GM18867 (cell line): ENCODE results near the gene P4HB.

ENCODE experiments used
- ATAC-seq: cut with Tn5 transposase; IDR thresholded peaks from one replicate; pipeline ENCODE4 v1.9.1; 2021; ENCODE audit warnings: mild to moderate bottlenecking, moderate library complexity; ENCODE audit not compliant: unreplicated experiment

P4HB gene

GRCh38 chr17:81813371-81813684, 47.0 kb downstream of the P4HB start:
- ATAC-seq, result no peak

DNA sequence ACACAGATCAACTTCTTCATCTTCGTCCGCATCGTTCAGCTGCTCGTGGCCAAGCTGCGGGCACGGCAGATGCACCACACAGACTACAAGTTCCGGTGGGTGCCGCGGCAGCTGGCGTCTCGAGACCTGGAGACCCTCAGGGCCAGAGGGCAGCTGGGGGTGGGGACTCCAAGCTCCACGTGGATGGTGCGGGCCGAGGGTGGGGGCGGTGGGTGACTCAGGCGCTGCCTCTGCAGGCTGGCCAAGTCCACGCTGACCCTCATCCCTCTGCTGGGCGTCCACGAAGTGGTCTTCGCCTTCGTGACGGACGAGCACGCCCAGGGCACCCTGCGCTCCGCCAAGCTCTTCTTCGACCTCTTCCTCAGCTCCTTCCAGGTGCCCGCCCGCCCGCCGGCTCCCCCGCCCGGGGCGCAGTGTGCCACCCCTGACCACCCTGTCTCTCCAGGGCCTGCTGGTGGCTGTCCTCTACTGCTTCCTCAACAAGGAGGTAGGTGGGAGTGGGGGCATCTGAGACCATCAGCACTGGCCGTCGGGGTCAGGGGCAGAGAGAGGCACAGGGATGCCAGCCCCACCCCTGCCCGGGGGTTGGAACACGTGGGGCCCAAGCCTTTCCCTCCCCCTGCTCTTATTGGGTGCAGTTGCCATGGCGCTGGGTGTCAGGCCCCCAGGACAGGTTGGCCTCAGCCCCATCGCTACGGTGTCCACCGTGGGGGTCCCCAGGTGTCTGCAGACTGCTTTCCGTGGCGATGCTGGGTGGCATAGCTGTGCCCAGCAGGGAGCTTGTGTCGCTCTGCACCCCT, 47.6 kb downstream of the P4HB start:
- no peak for ATAC-seq

GRCh38 chr17:81811705-81812570, 48.4 kb downstream of the P4HB start:
- no peak for ATAC-seq

DNA sequence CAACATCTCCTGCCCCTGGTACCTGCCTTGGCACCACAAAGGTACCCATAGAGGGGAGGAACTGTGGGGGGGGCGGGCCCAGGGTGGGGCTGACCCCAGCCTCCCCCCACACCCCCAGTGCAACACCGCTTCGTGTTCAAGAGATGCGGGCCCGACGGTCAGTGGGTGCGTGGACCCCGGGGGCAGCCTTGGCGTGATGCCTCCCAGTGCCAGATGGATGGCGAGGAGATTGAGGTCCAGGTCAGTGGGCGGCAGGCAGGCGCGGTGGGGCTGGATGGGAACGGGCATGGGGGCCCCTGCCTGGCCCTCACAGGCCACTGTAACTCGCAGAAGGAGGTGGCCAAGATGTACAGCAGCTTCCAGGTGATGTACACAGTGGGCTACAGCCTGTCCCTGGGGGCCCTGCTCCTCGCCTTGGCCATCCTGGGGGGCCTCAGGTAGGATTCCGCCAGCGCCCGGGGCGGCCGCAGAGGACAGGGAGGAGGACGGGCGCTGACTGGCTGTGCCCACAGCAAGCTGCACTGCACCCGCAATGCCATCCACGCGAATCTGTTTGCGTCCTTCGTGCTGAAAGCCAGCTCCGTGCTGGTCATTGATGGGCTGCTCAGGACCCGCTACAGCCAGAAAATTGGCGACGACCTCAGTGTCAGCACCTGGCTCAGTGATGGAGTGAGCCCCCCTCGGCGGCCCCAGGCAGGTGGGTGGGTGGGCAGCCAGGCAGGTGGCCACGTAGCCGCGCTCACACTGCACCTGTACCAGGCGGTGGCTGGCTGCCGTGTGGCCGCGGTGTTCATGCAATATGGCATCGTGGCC, 49.2 kb downstream of the P4HB start:
- ATAC-seq, result no peak

DNA sequence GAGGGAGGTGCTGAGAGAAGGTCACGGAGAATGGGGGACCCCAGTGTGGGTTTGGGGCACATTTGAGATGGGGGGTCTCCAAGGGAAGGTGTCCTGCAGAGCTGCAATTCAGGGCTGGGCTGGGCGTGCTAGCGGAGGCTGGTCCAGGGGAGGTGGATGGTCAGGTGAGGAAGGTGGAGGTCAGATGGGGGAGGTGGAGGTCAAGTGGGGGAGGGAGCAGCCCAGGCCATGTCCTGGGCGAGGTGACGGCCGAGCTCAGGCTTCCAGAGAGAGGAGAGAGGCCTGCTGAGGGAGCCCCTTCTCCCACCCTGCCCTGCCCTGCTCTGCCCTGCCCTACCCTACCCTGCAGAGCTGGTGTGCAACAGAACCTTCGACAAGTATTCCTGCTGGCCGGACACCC, 49.9 kb downstream of the P4HB start:
- no peak for ATAC-seq

- ATAC-seq, result no peak
These were observed 50.8 kb downstream of the P4HB start for GRCh38 chr17:81809556-81809998.

DNA sequence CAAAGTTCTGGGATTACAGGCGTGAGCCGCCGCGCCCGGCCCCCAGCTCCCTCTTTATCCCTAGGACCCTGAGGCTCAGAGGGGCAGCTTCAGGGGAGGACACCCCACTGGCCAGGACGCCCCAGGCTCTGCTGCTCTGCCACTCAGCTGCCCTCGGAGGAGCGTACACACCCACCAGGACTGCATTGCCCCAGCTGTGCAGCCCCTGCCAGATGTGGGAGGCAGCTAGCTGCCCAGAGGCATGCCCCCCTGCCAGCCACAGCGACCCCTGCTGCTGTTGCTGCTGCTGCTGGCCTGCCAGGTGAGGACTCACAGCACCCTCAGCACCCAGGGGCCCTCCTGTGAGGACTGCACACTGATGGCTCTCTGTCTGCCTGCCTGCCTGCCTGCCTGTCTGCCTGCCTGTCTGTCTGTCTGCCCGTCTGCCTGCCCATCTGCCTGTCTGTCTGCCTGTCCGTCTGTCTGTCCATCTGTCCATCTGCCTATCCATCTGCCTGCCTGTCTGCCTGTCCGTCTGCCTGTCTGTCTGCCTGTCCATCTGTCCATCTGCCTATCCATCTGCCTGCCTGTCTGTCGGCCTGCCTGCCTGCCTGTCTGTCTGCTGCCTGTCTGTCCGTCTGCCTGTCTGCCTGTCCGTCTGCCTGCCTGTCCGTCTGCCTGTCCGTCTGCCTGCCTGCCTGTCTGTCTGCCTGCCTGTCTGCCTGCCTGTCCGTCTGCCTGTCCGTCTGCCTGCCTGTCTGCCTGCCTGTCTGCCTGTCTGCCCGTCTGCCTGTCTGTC, 51.4 kb downstream of the P4HB start:
- no peak for ATAC-seq

- no peak for ATAC-seq
These were observed 52.5 kb downstream of the P4HB start for GRCh38 chr17:81807839-81808238.

- ATAC-seq, result no peak
These were observed 53.1 kb downstream of the P4HB start for GRCh38 chr17:81807210-81807719.

DNA sequence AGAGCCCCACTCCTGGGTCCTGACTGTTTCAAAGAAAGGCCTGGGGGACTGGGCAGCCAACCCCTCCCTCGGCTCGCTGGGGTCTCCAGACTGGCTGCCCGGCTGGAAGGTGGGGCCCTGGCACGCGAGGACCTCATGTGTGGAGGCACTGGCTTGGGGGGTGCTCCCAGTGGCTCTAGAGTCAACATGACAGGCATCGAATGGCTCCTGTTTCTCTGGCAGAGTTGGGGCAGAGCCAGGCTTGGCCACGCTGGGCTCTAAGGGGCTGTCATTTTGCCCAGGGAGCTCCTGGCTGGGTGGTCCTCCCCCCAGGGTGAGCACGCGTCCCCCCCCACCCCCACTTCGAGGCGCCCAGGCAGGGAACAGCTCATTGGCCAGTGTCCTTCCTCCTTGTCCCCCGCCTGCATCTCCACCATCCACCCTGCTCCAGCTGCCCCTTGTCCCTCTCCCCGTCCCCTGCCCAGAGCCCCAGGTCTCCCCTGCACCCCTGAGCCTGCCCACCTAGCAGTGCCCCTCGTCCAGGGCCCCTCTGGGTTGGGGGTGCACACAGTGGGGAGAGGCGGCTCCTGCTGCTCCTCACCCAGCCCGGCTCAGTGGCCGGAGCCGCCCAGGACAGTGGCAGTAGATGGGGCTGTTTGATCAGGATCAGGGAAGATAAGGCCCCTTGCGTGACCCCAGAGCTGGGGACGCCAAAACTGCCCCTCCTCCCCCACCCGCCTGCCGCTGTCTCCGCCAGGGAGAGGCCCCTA, 53.7 kb downstream of the P4HB start:
- ATAC-seq, result no peak

- ATAC-seq, result no peak
These were observed 54.5 kb downstream of the P4HB start for GRCh38 chr17:81805707-81806460.

- ATAC-seq, result no peak
These were observed 55.6 kb downstream of the P4HB start for GRCh38 chr17:81804559-81805399.

DNA sequence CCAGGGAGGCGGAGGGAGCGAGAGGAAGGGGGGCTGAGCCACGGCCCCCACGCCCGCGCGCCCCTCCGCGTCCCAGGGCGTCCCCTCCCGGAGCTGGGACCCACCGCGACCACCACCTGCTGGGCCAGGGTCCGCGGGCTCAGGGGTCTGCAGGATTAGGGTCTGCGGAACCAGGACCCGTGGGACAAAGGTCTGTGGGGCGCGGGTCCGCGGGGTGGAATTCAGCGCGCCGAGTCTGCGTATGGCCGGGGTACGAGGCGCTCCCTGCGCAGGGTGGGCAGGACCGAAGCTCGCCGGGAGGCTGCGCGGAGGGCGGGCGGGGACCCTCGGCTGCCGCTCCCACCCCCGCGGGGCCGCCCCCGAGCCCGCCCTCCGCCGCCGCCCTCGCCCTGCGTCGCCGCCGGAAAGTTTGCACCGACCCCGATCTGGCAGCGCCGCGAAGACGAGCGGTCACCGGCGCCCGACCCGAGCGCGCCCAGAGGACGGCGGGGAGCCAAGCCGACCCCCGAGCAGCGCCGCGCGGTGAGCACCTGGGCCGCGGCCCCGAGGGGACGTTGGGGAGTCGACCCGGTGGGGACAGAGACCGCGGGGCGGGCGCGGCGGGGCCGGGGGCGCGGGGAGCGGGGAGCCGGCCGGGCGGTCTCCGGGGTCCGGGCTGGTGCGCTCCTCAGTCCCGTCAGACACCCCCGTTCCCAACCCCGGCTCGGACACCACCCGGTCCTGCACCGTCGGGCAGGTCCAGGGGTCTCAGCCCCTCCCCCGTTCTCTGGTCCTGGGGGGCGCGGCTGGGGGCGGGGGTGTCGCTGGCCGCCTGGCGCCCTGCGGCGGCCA, 56.4 kb downstream of the P4HB start, which contains the start of gene GCGR:
TSS of gene GCGR (plus strand) at position 423 of the 831 bp plus-strand sequence. CDS start 4,869 bp downstream, outside the sequence.
- no peak for ATAC-seq

DNA sequence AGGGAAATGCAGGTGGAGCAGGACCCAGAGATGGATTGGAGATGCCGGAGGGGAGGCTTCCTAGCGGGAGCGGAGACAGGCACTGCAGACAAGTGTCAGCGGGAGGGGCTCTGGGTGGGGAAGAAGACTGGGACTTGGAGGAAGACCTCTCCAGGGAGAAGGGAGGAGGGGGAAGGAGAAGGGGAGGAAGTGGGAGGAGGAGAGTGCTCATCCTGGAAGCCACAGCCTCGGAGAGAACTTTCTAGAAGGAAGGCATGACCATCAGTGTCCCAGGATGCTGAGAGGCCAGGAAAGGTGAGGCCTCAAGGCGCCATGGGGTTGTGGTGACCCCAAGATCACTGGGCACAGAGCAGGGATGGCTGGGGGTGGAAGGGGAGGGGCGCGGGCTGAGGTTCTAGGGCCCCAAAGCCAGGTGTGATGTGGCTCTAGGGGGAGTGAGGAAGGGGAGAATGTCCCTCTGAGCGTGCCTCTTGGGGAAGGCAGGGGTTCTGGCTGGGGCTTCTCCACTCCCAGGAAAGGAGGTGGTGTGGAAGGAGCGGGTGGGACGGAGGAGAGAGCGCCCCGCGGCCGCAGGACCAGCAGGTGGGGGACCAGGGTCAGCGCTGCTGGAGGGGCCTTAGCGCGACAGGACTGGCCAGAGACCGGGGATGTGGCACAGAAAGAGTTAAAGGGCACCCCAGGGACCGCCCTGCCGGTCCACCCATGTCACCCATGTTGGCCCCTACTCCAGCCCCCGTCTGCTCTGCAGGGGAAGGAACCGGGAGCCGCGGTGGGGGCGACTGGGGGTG, 57.3 kb downstream of the P4HB start:
- ATAC-seq, result no peak

DNA sequence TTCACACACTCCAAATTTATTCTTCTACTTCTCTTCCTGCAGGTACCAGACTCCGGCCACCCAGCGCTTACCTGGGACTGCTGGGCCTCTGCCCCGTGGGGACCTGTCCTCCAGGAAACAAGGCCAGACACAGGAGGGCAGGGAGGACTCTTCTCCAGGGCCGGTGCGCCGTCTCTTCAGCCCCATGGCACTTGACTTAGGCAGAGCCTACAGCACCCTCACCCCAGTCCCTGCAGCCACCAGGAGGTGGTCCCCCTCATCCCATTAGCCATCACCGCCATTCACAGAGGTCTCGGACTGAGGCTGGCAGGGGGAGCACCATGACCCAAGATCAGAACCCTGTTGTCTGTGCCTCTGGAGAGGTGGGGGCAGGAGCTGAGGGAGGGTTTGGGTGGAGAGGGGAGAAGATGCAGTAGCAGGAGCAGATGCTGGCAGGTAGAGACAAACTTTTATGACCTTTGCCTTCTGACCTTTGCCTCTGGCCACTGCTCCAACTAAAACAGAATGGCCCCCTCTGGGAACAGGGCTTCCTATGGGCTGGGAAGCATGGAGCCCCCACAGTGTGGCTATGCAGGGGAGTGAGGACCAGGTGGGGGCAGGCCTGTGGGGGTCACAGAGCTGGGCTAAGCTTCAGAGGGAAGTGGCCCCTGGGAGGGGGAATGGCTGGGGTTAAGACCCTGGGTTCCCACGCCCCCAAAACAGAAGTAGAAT, 58.1 kb downstream of the P4HB start:
- no peak for ATAC-seq

GRCh38 chr17:81801327-81801726, 59.0 kb downstream of the P4HB start:
- ATAC-seq, result no peak
